ENCODE measurements around the gene MMS19.

DNA sequence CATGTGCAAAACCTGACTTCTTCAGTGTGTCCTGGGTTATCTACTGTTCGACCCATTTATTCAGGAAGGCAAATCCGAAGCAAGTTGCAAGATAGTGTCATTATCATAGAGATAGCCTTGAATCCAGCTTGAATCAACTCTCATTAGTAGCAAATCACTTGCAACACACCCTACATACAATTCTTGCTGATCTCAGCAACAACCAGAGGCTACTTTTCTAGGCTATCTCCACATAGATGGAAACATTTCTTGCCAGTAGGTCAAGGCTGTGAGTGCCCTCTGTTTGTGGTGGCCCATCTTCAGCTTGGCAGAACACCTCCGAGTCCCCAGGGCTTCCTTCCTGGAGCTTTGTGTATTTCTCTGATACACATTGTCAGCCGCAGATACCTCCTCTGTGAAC is 12.5 kb upstream of the MMS19 start:
- TF ChIP-seq CTCF (IDR thresholded peaks at IDR 0.05) (no peak), POLR2A (IDR thresholded peaks at IDR 0.05) (no peak)
